Activated CD8-positive, alpha-beta memory T cell treated with anti-CD3 and anti-CD28 coated beads, Interleukin-2, amount 50 U/mL, for 4 hours (primary cell): Measurements from ENCODE around the gene PTPRQ.

Experiments
- DNase-seq: peaks from one replicate; pipeline ENCODE4 v3.0.0-alpha.2; 2020

The PTPRQ gene

DNA sequence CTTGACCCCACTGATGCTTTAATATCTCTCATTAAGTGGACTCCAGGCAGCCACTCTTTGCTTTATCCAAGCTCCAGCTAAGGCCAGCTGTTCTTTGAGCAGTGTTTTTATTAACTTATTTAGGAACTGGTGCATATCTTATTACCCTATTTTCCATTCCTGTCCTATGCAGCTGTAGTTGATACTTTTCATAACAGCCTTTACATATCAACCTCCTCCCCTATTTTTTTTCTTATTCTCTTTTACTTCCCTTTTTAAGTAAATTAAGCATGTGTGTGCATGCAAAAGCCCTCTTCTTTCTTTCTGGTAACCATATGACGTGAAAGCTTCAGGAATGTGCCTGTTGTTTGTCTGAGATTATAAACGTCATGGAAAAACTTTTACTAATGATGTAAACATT lies 121.2 kb downstream of the PTPRQ start:
- DNase-seq: no peak

DNA sequence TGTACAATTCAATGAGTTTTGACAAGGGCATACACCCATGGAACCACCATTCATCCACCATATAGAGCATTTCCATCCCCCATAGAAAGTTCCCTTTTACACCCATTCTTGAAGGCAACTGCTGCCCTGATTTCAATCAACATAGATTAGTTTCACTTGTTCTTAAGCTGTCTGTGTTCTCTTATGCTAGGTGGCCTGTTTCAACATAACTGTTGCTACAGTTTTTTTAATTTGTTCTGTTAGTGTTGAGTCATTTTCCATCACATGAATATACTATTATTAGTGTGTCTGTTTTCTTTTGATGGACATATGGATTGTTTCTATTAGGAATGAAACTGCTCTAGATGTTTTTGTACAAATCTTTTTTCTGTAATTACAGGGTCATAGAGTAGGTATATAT lies 123.4 kb downstream of the PTPRQ start:
- DNase-seq: no peak

DNA sequence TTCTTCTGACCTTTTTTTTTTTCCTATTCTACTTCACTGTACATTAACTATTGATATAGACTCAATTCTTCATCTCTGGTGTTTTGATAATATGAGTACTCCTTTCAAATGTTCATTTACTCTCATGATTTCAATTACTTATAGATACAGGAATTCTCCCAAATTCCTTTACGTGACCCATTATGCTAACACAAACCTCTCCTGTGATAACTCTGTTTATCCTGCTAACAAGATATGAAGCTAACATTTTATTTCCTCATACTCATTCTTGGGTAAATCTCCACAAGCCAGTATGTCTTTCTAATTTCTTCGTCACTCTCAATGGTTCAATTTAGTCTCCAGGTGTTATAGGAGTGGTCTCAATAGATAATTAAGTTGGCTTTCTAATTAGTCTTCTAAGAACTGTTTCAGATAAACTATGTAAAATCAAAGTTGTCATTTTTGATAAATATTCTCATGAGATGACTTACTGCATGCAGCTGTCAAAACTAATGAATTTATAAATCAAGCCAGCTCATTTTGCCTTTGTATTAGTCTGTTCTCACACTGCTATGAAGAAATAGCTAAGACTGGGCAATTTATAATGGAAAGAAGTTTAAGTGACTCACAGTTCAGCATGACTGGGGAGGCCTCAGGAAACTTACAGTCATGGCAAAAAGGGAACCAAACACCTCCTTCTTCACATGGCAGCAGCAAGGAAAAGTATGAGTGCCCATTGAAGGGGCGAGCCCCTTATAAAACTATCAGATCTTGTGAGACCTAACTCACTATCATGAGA lies 132.8 kb downstream of the PTPRQ start:
- no peak for DNase-seq

DNA sequence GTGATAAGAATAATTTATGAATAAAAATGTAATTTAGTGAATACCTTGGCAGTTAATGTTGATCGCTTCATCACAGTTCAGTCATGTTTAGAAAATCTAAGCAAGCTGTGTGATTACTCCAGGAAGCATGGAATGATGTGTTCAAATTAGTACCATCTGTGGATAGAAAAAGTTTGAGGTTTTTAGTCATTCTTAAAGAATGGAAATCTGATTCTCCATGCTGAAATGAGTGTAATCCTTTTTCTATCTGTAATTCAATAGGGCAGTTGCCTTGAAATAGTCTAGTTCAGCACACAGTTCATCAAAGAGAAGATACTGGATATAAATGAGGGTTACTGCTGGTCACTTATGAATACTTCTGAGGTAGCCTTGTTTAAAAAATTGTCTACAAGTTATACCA lies 136.2 kb downstream of the PTPRQ start:
- DNase-seq: no peak

DNA sequence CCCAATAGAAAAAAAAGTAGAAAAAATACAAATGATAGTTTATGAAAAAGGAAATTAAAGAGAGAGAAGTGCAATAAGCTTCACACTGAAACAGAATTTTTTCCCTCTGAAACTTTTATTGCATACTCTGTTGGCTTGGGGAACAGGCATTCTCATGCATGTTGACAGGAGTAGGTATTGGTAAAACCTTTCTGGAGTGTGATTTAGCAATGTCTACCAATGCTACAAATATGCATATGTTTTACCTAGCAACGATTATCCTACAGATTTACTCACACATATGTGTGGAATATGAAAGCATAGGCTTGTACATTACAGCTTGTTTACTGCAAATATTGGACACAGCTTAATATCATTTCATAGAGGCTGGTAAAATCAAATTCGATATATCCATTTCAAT lies 137.7 kb downstream of the PTPRQ start:
- no peak for DNase-seq

DNA sequence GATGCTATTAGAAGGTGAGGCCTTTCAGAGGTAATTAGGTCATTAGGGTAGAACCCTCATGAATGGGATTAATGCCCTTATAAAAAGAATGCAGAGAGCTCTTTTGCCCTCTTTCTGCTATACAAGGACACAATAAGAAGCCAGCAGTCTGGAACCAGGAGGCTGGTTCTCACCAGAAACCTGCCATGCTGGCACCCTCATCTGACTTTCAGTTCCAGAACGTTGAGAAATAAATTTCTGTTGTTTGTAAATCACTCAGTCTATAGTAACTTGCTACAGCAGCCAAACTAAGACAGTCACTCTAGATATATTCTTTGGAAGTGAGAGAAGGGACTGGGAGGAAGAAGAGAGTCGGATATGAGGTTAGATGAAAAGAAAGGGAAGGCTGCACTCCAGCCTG lies 138.4 kb downstream of the PTPRQ start:
- no peak for DNase-seq

DNA sequence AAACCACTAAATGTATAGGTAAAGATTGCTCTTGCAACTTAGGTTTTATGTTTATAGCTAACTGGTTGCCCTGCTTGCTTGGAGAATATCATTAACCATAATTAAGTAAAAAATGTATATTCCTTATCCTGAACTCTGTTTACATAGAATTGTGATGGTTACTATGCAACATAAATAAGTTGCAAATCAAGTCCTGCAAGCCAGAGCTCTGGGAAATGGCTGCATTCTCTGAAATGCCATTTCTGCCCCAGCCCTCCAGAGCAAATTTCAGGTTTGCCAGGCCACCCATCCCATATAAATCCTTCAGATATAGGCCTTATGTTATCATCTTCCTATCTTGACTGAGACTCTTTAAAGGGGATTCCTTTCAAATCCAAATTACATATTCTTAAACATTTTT lies 145.0 kb downstream of the PTPRQ start:
- DNase-seq: no peak

DNA sequence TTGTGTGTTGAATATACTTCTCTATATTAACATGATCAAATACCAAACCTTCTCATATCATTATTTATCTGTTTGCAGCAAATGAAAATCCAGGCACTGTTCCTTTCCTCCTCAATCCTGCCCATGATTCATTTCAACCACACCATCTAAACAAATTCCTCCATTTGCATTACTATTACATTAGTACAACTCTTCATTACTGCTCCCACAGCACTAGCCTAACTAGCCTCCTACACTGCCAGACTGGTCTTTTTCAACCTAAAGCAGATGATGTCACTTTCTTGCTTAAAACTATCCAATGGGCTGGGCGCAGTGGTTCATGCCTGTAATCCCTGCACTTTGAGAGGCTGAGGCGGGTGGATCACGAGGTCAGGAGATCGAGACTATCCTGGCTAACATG lies 146.1 kb downstream of the PTPRQ start:
- DNase-seq: no peak

DNA sequence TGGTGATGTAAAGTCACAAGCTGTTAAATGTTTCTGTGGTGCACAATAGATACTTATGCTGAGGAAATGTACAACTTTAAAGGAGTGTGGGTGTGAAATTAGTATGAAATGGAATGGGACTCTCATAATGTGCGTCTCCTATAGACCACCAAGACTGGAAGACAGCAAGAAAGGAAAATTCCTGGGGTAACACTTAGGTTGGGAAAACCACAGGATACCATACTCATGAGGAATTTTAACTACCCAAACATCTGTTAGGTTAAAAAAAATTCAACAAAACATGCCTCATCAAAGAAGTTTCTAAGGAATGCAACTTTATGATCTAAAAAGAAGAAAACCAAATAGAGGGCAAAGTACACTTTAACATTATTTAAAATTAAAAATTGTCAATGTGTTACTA lies 149.7 kb downstream of the PTPRQ start:
- DNase-seq: no peak

DNA sequence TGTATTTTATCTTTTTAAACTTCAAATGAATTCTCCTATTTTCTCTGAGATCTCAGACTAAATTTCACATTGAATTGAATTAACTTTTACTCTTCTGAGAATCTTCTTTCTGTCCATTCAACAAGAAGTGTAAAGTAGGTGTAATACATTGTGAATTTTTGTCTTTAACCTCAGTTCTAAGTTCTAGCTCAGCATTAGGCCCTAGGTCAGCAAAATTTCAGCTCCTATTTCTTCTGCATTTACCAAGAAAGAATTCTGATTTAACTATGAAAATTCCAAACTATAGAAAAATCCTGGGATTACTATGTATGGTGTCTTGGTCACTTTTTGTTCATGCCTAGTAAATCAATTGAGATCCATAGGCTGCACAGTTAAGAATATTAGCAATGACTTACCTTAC lies 152.5 kb downstream of the PTPRQ start:
- DNase-seq: no peak

DNA sequence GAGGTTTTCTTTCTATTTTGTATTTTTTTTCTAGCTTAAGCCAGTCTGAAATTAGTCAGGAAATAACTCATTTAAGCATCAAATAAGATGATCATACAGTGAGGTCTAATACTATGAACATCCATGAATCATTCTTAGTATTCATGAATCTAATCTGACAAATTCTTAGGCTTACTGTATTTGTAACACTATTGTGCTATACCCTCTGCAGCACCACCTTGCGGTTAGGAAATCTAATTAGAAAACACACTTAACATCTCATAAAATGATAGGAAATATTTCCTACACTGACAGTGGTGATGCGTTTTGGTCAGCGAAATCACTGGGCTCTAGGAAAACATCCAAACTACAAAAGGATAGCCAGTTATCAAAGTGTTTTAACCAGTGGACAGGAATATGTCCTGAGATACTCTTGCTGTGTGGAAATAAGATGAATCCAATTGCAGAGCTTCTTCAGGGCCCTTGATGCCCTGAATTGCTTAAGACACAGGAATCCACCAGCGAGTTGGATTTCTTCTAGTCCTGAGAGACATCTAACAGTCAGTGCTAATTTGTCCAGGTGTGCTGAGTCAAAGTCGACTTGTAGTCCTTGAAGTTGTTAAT lies 154.1 kb downstream of the PTPRQ start:
- no peak for DNase-seq

DNA sequence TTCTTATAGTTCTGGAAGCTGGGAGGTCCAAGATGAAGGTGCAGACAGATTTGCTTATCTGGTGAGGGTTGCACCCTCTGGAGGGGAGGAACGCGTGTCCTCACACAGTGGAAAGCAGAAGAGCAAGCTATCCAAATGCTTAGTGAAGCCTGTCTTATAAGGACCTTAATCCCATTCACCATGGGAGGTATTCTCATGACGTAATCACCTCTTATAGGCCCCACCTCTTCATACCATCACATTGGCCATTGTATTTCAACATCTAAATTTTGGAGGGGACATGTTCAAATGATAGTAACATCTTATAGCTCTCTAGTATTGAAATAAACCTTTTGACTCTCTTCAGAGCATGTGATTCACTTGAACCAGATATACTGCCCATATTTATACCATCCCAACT lies 158.4 kb downstream of the PTPRQ start:
- DNase-seq: no peak

DNA sequence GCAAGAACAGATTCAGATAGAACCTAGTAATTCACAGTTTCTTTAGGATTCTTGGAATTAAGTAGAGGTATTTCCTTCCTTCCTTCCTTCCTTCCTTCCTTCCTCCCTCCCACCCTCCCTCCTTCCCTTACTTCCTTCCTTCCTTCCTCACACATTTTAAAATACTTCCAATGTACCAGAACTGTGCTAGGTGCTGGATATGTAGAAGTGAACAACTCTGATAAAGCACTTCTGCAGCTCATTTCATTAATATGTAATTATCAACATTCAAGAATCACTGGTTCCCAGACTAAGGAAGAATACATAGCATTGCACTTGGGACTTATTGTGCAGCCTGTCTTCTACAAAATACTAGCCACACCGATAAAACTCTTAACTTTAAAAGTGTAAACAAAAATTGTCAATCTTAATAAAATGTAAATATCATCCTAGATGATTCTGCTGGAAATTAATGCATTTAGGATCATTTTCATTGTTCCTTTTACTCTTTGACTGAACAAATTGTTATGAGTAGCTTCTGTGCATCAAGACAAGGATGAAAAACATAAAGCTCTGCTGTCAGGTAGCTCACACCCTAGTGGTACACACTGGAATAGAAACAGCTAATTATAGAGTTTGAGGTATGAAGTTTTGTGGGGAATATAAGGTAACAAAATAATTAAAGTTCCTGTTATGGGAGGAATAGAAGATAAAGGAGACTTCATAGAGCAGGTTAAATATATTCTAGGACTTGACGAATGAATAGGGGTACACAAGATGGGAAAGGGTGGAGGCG lies 163.5 kb downstream of the PTPRQ start:
- DNase-seq: no peak

DNA sequence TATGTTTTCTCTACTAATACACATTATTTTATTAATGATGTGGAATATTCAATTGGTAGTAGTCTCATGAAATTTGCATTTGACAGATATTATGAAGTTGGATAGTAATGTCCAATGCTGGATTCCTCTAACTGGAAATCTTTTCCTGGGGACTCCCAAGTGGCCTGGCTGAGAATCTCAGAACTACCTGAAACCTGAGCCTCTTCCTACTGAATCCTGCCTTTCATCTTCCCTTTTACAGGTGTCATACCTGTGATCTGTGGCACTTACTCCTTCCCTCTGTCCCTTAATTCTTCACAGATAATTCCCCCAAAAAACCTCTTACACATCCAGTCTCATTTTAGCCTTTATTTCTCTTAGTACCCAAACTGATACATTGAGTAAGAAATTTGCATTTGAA lies 173.7 kb downstream of the PTPRQ start:
- no peak for DNase-seq

DNA sequence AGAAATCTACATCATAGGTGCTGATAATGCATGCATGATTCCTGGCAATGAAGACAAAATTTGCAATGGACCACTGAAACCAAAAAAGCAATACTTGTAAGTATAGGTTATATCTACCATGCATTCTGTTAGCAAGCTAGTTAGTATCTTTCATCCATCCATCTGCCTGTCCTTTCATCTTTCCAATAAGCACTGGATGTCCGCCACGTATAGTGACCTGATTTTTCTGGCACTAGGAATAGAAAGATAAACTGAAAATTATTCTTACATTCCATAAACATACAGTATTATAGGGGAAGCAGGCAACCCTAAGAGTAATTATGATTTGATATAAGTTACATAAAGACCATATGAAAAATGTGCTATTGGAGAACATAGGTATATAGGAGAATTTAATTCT lies 176.2 kb downstream of the PTPRQ start:
- DNase-seq: no peak

DNA sequence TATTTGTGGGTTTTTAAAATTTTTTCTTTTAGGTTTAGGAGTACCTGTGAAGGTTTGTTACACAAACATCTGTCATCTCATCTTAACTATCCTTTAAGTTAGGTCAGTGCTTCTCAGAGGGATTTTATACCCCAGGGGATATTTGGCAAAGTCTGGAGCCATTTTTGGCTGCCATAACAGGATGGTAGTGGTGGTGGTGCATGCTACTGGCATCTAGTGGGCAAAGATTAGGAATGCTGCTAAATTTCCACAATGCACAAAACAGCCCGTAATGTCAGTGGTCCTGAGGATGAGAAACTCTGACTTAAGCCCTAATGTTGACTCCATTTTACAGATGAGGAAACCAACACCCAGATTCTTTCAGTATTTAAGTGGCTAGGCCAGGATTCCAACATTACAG lies 178.2 kb downstream of the PTPRQ start:
- no peak for DNase-seq

DNA sequence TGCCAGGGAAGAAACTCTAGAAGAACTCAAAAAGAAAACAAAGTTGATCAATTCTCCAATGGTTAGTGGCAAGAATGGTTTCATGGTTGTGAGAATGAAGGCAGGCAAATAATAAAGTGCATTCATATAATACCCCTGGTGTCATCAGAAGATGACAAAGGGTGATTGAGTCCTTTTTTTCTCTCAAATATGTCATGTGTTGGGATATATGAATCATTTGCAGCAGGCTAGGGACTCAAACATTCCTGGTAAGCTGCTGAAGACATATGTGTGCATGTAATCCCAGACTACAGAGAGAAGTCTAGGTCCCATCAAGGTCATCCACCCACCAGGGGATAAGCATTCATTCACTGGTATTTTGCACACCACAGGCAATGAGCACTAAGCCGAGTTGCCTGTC lies 181.0 kb downstream of the PTPRQ start:
- no peak for DNase-seq

DNA sequence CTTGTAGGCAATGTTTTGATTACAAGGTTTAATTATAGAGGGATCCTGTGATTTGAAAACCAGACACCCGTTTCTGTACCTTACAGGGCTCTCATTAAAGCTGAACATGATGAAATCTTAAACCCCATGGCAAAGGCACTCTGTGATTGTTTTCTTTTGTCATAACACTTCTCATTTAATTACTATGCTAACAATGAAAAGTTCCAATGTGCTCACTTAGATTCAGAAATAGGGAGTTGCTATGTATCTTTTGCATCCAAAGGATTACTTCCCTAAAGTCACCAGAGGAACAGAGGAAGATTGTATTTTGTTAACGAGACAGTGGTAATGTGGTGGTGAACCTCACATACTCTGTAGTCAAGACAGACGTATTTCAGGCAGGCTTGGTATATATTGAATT lies 181.9 kb downstream of the PTPRQ start:
- DNase-seq: no peak

DNA sequence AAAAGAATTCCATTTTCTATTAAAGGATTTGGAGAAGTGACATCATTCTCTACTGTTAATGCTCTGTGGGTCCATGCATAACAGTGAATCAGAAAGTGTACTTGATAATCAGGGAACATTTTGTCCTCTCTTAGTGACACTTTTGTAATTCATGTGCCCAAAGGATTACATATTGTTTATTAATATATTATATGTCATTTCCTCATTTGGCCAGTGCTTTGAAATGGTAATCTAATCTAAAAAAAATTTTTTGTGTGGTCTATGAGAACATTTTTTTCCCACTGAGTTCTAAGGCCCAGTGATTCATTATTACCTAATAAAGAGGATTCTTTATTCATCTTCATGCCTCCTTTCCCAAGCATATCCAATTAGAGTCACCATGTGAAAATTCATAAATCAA lies 183.7 kb downstream of the PTPRQ start:
- no peak for DNase-seq

DNA sequence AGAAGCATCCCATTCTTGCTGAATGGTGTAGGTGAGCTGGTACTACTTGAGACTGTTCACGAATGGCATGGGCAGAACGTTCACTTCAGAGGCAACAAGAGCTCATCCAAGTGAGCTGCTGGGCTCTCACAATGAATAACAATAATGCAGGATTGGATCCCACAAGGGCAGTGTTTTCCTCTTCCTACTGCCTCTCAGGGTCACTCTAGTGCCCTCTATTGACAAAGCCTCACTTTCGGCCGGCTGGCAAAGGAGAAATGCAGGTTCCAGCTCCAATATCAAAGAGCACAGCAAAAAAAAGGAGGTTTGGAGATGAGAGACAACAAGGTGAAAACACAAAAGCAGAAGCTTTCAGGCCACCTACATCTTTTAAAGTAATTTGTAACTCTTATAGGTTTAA lies 188.8 kb downstream of the PTPRQ start:
- no peak for DNase-seq

DNA sequence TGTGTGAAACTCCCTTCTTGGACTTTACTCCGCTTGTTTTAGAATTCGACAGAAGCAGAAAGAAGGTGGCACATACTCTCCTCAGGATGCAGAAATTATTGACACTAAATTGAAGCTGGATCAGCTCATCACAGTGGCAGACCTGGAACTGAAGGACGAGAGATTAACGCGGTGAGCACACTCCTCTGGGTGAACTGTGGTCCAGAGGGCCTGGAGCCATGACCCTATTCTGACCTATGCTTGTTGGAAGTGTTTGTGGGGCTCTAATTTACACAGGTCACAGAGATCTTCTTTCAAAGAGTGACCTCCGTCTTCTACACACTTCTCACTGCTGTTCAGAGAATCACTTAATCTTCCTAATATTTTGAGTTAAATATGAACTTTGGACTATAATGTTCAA lies 190.9 kb downstream of the PTPRQ start:
- DNase-seq: no peak

DNA sequence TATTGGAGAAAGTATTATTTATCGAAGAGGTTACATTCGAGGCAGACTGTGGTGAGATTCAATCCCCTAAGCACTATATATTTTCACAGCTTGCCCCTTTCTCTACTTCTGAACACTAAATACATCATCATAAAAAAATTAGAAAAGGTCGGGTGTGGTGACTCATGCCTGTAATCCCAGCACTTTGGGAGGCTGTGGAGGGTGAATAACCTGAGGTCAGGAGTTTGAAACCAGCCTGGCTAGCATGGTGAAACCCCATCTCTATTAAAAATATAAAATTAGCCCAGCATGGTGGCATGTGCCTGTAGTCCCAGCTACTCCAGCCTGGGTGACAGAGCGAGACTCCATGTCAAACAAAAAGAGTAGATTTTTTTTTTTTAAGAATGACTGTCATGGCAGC lies 192.8 kb downstream of the PTPRQ start:
- DNase-seq: no peak

DNA sequence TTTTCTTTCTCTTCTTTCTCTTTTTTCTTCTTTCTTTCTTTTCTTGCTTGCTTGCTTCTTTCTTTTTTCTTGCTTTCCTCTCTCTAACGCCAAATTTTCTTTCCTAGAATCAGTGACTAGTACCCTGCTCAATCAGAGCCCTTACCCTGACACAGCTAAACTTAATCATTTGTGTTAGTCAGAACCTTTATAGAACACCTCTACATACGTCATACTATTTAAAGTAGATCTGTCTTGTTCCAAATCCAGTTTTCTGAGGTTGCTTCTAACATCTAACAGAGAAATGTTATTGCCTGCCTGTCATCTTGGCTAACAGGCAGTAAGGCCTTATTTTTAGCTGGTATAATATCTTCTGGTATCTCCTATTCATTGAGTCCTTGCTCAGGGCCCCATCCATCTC lies 197.9 kb downstream of the PTPRQ start:
- DNase-seq: no peak

DNA sequence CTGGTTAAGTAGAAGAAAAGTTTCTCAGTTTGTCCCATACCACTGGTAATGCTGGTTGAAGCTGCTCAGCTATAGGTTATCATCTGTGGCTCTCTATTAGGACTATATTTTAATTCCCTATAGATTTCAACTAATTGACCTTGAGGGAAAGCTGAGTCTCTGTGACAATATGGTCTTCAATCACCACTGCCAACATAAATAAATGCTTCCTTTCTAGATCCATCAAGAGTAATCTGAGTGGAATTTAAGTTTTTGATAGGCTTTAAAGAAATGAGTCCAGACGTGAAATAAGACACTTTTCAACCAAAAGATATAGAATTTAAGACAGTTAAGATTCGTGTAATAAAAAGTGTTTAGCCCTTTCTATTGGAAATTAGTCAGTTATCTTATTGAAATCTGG lies 199.9 kb downstream of the PTPRQ start:
- no peak for DNase-seq
